ENCODE measurements around the gene MAEA. TPM values are rescaled to one million over a fixed set of nuclear protein-coding genes. Genes with fewer than 3 reads are reported as not detected.

Gene MAEA
- total and polyA plus RNA-seq, 9 of the 15 experiments (the other 6 are each of a cell fraction or from before 2014, with no cell fraction given): 2.1 to 86.5 (median 45.0) TPM

- TF ChIP-seq E2F6 (IDR thresholded peaks at IDR 0.05; ENCODE audit: borderline replicate concordance in 1 of 2, extremely low read depth in 1 of 2, insufficient read depth in 1 of 2, insufficient read length in 1 of 2, low read depth in 1 of 2, low read length in 1 of 2, poor library complexity in 1 of 2, severe bottlenecking in 1 of 2) (peak; percentile 48 to 78), CHD1 (IDR thresholded peaks at IDR 0.05; ENCODE audit: low read length) (peak; percentile 47), LCOR (CRISPR knock-in tag; IDR thresholded peaks at IDR 0.05) (peak; percentile 68; the same call in 1 of the 2 replicates), ZNF507 (tag; conservative IDR thresholded peaks at IDR 0.05) (no peak), HES1 (IDR thresholded peaks at IDR 0.05; ENCODE audit: low read depth) (no peak), SMARCA5 (IDR thresholded peaks at IDR 0.05) (no peak), ZNF583 (CRISPR knock-in tag; IDR thresholded peaks at IDR 0.05) (no peak), MGA (IDR thresholded peaks at IDR 0.05) (peak; percentile 84), RBM22 (IDR thresholded peaks at IDR 0.05; ENCODE audit: low read depth, low read length, poor library complexity, severe bottlenecking) (no peak), CSDE1 (IDR thresholded peaks at IDR 0.05) (no peak), KDM5B (IDR thresholded peaks at IDR 0.05; ENCODE audit: insufficient replicate concordance, low read depth, low read length) (peak; percentile 34)
- TF ChIP-seq, protein P1, sequence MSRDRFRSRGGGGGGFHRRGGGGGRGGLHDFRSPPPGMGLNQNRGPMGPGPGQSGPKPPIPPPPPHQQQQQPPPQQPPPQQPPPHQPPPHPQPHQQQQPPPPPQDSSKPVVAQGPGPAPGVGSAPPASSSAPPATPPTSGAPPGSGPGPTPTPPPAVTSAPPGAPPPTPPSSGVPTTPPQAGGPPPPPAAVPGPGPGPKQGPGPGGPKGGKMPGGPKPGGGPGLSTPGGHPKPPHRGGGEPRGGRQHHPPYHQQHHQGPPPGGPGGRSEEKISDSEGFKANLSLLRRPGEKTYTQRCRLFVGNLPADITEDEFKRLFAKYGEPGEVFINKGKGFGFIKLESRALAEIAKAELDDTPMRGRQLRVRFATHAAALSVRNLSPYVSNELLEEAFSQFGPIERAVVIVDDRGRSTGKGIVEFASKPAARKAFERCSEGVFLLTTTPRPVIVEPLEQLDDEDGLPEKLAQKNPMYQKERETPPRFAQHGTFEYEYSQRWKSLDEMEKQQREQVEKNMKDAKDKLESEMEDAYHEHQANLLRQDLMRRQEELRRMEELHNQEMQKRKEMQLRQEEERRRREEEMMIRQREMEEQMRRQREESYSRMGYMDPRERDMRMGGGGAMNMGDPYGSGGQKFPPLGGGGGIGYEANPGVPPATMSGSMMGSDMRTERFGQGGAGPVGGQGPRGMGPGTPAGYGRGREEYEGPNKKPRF (IDR thresholded peaks at IDR 0.05; ENCODE audit: low read depth, low read length): no peak
These were observed 57.7 kb downstream of the MAEA start (continued) for GRCh38 chr4:1347410-1347864.
